ENCODE data around the gene ARHGEF17.

The ARHGEF17 gene

GRCh38 chr11:73355109-73355508 lies 47.0 kb downstream of the ARHGEF17 start:
- DNase-seq = no peak

- DNase-seq = peak in 3 of 56 donors; percentile 20 to 40 (median 33)
Measured at GRCh38 chr11:73356979-73357860, 49.1 kb downstream of the ARHGEF17 start.

- DNase-seq = no peak
Measured at GRCh38 chr11:73358071-73358470, 50.0 kb downstream of the ARHGEF17 start.

- DNase-seq = no peak
Measured at GRCh38 chr11:73359341-73359740, 51.3 kb downstream of the ARHGEF17 start.

- DNase-seq = peak in 7 of 56 donors; percentile 9 to 45 (median 28)
Measured at GRCh38 chr11:73359930-73360742, 52.1 kb downstream of the ARHGEF17 start.

GRCh38 chr11:73360743-73361369 lies 52.8 kb downstream of the ARHGEF17 start:
- DNase-seq = no peak

- DNase-seq = no peak
Measured at GRCh38 chr11:73361953-73362776, 54.1 kb downstream of the ARHGEF17 start.

GRCh38 chr11:73363147-73363546 lies 55.1 kb downstream of the ARHGEF17 start:
- no peak for DNase-seq

- no peak for DNase-seq
Measured at GRCh38 chr11:73365352-73366264, 57.5 kb downstream of the ARHGEF17 start.

- no peak for DNase-seq
Measured at GRCh38 chr11:73366265-73366610, 58.2 kb downstream of the ARHGEF17 start.

GRCh38 chr11:73366953-73367352 lies 58.9 kb downstream of the ARHGEF17 start:
- DNase-seq = no peak

GRCh38 chr11:73367482-73368024 lies 59.5 kb downstream of the ARHGEF17 start:
- DNase-seq = no peak

GRCh38 chr11:73372375-73372993 lies 64.4 kb downstream of the ARHGEF17 start:
- DNase-seq = no peak

GRCh38 chr11:73374151-73374550 lies 66.1 kb downstream of the ARHGEF17 start:
- no peak for DNase-seq

GRCh38 chr11:73375830-73376159 lies 67.7 kb downstream of the ARHGEF17 start:
- no peak for DNase-seq

- peak; percentile 24 to 91 (median 71) for DNase-seq
Measured at GRCh38 chr11:73376160-73376802, 68.2 kb downstream of the ARHGEF17 start, which contains the start of gene RELT. Gene RELT (plus strand): TSS chr11:73376399. CDS start chr11:73389137, 12,738 bp downstream.

GRCh38 chr11:73376803-73377629 lies 68.9 kb downstream of the ARHGEF17 start:
- peak in 33 of 56 donors; percentile 16 to 94 (median 57) for DNase-seq
